Measurements from ENCODE around the gene MAP7. TPM values are rescaled to one million over a fixed set of nuclear protein-coding genes. Genes with fewer than 3 reads are reported as not detected.
"Not testable (repeated sequence)": the region's sequence is repeated elsewhere in the genome, so short reads cannot be mapped to it uniquely, and the experiment has no call there.

MAP7 gene
- total RNA-seq, 1 donor from 2014 or later = 1.2 TPM

DNA sequence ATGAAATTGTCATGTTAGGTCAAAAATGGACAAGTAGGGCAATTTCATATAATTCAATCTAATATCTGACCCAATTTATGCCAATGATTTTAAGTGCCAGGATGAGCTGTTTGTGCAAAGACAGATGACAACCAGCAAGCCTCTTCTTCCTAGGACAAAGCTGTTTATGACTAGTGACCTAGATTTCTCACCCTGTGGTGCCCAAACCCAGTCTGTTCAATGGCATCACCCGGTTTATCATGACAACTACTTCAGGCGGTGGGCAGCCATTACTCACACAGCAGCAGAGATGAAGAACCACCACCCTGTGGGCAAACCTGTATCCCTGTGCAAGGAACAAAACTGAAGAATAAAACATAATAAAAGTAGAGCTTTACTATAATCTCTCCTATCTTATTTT lies 59.0 kb downstream of the MAP7 start:
- no peak overlapping the region for H3K4me3 Mint-ChIP-seq (ENCODE audit: low read depth)
- H3K9me3 Mint-ChIP-seq = no peaks in the 10 kb centered on the region
- no peak for DNase-seq (ENCODE audit: low spot score)
- H3K27me3 Mint-ChIP-seq (ENCODE audit: low read depth) = peaks cover 12% of the 10 kb centered on the region
- intact Hi-C loops (cut with micrococcal nuclease) = no loop called here
- no peaks in the 10 kb centered on the region for H3K36me3 Mint-ChIP-seq (ENCODE audit: low read depth)
- no peaks in the 10 kb centered on the region for H3K4me1 Mint-ChIP-seq (ENCODE audit: low read depth)
- no peak overlapping the region for H3K27ac Mint-ChIP-seq

DNA sequence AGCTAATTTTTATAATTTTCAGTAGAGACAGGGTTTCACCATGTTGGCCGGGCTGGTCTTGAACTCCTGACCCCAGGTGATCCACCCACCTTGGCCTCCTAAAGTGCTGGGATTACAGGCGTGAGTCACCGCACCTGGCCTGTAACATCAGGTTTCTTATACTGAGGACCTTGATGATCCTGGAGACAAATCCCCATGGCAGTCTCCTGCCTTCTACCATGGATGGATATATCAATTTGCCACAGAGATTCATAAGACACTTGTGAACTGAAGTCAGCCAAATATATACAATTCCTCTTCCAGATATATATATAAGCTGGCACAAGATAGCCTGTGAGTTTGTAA lies 60.6 kb downstream of the MAP7 start:
- DNase-seq (ENCODE audit: low spot score); H3K4me1 Mint-ChIP-seq (ENCODE audit: low read depth); H3K27ac Mint-ChIP-seq; H3K36me3 Mint-ChIP-seq (ENCODE audit: low read depth); H3K4me3 Mint-ChIP-seq (ENCODE audit: low read depth); H3K27me3 Mint-ChIP-seq (ENCODE audit: low read depth); H3K9me3 Mint-ChIP-seq; intact Hi-C loops (cut with micrococcal nuclease): not testable (repeated sequence)

DNA sequence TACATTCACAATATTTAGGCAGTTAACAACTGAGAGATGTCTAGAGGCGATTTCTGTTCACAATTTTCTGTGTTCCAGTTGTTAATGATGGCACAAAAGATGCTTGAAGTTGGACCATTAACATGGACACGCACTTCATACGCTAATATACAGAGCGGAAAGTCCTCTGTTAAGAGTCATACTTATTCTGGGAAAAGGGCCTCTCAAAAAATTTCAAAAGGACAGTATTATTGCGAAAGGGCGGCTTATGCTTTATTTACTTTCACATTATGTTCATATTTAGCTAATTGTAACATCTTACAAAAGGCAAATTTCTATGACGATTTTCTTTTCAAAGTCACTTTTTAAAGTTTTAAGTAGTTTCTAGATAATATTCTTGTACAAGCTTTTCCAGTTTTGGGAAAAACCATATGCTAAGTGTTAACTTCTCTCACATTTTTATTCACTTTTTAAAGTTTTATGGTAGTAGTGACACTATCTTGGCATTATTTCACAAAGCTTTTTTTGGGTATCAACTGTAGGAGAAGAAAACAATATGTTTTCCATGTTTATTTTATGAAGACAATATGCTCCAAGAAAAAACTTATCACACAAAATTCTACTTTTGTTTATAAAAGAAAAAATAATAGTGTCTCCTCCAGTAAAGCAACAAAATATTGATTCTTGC lies 62.3 kb downstream of the MAP7 start:
- no peak for DNase-seq (ENCODE audit: low spot score)
- Mint-ChIP-seq H3K27me3 (ENCODE audit: low read depth) (peaks cover 9% of the 10 kb centered on the region), H3K27ac (no peak overlapping the region), H3K4me1 (ENCODE audit: low read depth) (no peaks in the 10 kb centered on the region), H3K9me3 (no peaks in the 10 kb centered on the region), H3K4me3 (ENCODE audit: low read depth) (no peak overlapping the region), H3K36me3 (ENCODE audit: low read depth) (no peaks in the 10 kb centered on the region)
- intact Hi-C loops (cut with micrococcal nuclease) = no loop called here

DNA sequence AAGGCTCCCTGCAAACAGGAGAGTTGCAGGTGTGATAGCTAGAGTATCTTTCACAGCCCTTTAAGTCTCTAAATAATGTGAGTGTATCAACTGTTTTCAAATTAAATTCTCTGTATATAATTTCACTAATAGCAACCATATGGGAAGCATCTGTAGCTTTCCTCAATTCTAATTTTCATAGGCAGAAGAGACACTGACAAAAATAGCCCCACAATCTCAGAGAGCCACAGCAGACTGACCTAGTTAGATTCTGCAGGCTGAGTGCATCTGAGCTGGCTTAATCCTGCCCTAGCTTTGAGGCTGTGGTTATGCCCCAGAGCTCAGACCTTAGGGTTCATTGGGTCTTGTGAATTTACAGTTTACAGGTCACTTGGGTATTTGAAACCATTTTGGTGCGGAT lies 63.9 kb downstream of the MAP7 start:
- Mint-ChIP-seq H3K9me3 (no peaks in the 10 kb centered on the region), H3K4me1 (ENCODE audit: low read depth) (no peaks in the 10 kb centered on the region), H3K4me3 (ENCODE audit: low read depth) (no peak overlapping the region), H3K27me3 (ENCODE audit: low read depth) (peaks cover 6% of the 10 kb centered on the region), H3K36me3 (ENCODE audit: low read depth) (no peaks in the 10 kb centered on the region), H3K27ac (no peak overlapping the region)
- no peak for DNase-seq (ENCODE audit: low spot score)
- intact Hi-C loops (cut with micrococcal nuclease) = no loop called here

DNA sequence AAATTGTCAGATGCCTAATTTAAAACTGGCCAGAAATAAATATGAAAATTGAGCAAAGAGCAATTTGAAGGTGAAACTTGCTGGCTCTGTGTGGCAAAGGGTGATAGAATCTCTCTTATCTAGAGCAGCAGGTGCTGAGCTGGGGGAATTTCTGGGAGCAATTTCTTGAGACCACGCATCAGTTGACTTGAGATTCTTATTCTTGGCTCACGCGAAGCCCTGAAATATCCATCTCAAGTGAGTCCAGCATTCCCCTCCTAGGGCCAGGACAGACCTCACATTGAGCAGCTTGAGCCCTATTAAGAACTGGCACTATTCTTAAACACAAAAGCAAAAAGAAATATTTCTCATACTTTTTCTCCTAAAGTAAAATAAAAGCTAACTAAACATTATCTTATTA lies 66.3 kb downstream of the MAP7 start:
- Mint-ChIP-seq H3K9me3 (no peaks in the 10 kb centered on the region), H3K4me3 (ENCODE audit: low read depth) (no peak overlapping the region), H3K36me3 (ENCODE audit: low read depth) (no peaks in the 10 kb centered on the region), H3K27ac (no peak overlapping the region), H3K4me1 (ENCODE audit: low read depth) (no peaks in the 10 kb centered on the region), H3K27me3 (ENCODE audit: low read depth) (peaks cover 13% of the 10 kb centered on the region)
- intact Hi-C loops (cut with micrococcal nuclease) = no loop called here
- no peak for DNase-seq (ENCODE audit: low spot score)

DNA sequence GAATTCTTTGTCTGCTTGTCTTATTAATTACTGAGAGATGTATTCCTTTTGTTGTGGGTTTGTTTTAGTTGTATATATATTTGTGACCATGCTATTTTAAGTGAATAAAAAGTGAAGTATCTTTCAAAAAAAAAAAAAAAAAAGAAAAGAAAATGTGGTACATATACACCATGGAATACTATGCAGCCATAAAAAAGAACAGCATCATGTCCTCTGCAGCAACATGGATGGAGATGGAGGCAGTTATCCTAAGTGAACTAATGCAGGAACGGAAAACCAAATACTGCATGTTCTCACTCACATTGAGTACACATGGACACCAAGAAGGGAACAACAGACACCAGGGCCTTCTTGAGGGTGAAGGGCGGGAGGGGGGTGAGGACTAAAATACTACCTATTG lies 67.2 kb downstream of the MAP7 start:
- intact Hi-C loops (cut with micrococcal nuclease); H3K36me3 Mint-ChIP-seq (ENCODE audit: low read depth); H3K9me3 Mint-ChIP-seq; H3K4me1 Mint-ChIP-seq (ENCODE audit: low read depth); H3K4me3 Mint-ChIP-seq (ENCODE audit: low read depth); H3K27ac Mint-ChIP-seq; DNase-seq (ENCODE audit: low spot score): not testable (repeated sequence)
- peaks cover 19% of the 10 kb centered on the region for H3K27me3 Mint-ChIP-seq (ENCODE audit: low read depth)

DNA sequence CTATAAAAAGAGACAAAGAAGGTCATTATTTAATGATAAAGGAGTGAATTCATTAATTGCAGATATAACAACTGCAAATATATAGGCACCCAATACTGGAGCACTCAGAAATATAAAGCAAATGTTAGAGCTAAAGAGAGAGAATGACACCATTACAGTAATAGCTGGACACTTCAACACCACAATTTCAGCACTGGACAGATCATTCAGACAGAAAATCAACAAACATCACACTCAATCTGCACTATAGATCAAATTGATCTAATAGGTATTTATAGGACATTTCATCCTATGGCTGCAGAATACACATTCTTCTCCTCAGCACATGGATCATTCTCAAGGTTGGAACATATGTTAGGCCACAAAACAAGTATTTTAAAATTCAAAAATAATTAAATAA lies 72.7 kb downstream of the MAP7 start:
- Mint-ChIP-seq H3K9me3 (no peaks in the 10 kb centered on the region), H3K27me3 (ENCODE audit: low read depth) (peaks cover 45% of the 10 kb centered on the region), H3K36me3 (ENCODE audit: low read depth) (no peaks in the 10 kb centered on the region), H3K27ac (no peak overlapping the region), H3K4me3 (ENCODE audit: low read depth) (no peak overlapping the region), H3K4me1 (ENCODE audit: low read depth) (no peaks in the 10 kb centered on the region)
- no peak for DNase-seq (ENCODE audit: low spot score)
- intact Hi-C loops (cut with micrococcal nuclease) = no loop called here

DNA sequence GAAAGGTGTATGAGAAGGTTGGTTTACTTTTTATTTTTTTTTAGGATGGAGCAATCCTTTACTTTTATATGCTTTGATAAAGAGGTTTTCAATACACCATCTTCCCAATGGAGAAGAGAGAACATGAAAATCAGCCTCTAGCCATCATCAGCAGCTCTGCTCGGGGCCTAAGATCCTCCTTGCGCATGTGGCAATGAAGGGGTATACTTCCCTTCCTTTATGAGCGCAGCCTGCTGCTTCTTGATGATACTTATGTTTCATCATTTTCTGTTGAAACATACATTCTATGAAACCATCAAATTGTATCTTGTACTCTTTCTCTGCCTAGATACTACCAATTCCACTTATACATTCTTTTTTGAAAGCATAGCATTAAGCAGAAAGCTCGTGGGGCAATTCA lies 74.5 kb downstream of the MAP7 start:
- Mint-ChIP-seq H3K9me3 (no peaks in the 10 kb centered on the region), H3K27ac (no peak overlapping the region), H3K4me1 (ENCODE audit: low read depth) (peaks cover 4% of the 10 kb centered on the region), H3K4me3 (ENCODE audit: low read depth) (no peak overlapping the region), H3K36me3 (ENCODE audit: low read depth) (no peaks in the 10 kb centered on the region), H3K27me3 (ENCODE audit: low read depth) (peaks cover 45% of the 10 kb centered on the region)
- DNase-seq (ENCODE audit: low spot score) = no peak
- intact Hi-C loops (cut with micrococcal nuclease) = no loop called here

DNA sequence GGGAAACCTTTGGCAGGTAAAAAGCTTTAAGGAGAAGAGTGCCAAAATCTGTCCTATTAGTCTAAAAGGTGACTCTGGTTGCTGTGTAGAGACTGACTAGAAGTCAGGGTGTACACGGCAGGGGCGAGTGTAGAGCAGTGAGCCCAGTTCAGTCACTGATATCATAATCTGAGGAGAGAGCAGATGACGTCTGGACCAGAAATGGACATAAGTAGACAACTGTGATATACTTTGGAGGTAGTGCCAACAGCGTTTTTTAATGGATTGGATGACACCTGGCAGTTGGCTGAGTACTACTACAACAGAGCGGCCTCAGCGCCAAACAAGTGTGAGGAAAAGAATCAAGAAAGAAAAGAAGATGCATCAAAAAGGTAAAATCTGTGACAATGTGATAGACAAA lies 76.0 kb downstream of the MAP7 start:
- Mint-ChIP-seq H3K27me3 (ENCODE audit: low read depth) (peaks cover 47% of the 10 kb centered on the region), H3K4me3 (ENCODE audit: low read depth) (no peak overlapping the region), H3K4me1 (ENCODE audit: low read depth) (peaks cover 4% of the 10 kb centered on the region), H3K36me3 (ENCODE audit: low read depth) (no peaks in the 10 kb centered on the region), H3K27ac (no peak overlapping the region), H3K9me3 (no peaks in the 10 kb centered on the region)
- intact Hi-C loops (cut with micrococcal nuclease) = no loop called here
- no peak for DNase-seq (ENCODE audit: low spot score)

DNA sequence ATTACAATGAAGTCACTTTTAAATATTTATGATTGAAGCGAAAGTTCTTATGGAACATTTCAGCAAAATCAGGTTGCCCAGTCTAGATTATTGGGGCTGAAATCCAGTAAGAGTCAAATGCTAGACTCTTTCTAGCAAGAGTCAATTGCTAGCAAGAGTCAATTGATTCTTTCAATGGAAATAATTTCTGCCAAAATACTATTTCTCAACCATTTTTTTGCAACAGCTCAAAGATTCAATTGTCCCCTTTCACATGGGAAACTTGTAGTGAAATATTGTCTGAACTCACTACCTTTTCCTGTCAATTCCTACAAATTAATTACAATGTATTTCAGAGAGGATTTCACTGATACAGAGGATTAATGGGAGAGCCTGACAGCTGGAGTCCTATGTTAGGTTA lies 78.3 kb downstream of the MAP7 start:
- Mint-ChIP-seq H3K4me3 (ENCODE audit: low read depth) (no peak overlapping the region), H3K4me1 (ENCODE audit: low read depth) (peaks cover 4% of the 10 kb centered on the region), H3K9me3 (no peaks in the 10 kb centered on the region), H3K27ac (no peak overlapping the region), H3K27me3 (ENCODE audit: low read depth) (peaks cover 30% of the 10 kb centered on the region), H3K36me3 (ENCODE audit: low read depth) (no peaks in the 10 kb centered on the region)
- no peak for DNase-seq (ENCODE audit: low spot score)
- intact Hi-C loops (cut with micrococcal nuclease) = no loop called here

DNA sequence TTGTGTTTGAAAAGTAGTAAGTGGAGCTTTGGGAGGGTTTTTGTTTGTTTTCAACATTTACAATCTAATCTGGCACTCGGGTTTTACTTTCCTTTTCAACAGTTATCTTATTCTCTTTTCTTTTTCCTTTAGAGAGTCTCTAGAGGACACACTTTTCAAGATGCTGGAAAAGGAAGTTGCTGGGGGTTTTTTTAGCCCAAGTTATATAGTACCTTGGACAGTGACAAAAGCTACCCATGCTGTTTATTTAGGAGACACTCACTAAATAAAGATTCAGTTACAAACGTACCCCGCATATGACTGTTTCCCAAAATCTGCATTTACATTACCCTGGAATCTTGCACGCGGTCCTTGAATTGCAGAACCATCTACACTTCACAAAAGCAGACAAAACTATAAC lies 78.8 kb downstream of the MAP7 start:
- Mint-ChIP-seq H3K4me1 (ENCODE audit: low read depth) (peaks cover 4% of the 10 kb centered on the region), H3K36me3 (ENCODE audit: low read depth) (no peaks in the 10 kb centered on the region), H3K27me3 (ENCODE audit: low read depth) (peaks cover 29% of the 10 kb centered on the region), H3K27ac (no peak overlapping the region), H3K4me3 (ENCODE audit: low read depth) (no peak overlapping the region), H3K9me3 (no peaks in the 10 kb centered on the region)
- intact Hi-C loops (cut with micrococcal nuclease) = no loop called here
- no peak for DNase-seq (ENCODE audit: low spot score)

DNA sequence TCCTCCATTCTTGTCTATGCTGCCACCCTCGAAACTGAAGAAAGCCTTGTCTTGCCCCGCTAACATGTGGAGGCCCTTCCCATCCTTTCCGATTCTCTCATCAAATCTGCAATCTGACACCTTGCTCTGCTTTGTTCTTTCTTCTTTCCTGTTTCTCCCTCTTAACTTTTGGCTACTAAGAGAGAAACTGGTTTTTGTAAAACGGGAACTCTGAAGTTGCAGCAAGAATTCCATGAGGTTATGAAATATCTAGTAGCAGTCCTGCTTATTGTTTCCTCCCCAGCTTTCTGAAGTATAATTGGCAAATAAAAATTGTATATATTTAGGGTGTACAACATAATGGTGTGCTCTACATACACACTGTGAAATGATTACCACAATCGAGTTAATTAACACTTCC lies 80.2 kb downstream of the MAP7 start:
- Mint-ChIP-seq H3K36me3 (ENCODE audit: low read depth) (no peaks in the 10 kb centered on the region), H3K4me3 (ENCODE audit: low read depth) (no peak overlapping the region), H3K9me3 (no peaks in the 10 kb centered on the region), H3K27ac (no peak overlapping the region), H3K4me1 (ENCODE audit: low read depth) (peaks cover 4% of the 10 kb centered on the region), H3K27me3 (ENCODE audit: low read depth) (peaks cover 34% of the 10 kb centered on the region)
- intact Hi-C loops (cut with micrococcal nuclease) = no loop called here
- DNase-seq (ENCODE audit: low spot score) = no peak

DNA sequence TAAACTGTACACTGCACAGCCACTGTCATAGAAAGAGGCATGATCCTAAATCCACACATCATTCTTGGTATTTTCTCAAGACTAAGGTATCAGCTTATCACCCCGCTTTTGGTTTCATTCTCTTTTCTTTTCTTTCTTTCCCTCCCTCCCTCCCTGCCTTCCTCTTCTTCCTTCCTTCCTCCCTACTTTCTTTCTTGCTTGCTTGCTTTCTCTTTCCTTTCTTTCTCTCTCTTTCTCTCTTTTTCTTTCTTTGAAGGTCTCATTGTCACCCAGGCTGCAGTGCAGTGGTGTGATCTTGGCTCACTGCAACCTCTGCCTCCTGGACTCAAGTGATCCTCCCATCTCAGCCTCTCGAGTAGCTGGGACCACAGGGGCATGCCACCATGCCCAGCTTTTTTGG lies 81.1 kb downstream of the MAP7 start:
- Mint-ChIP-seq H3K4me1 (ENCODE audit: low read depth) (peaks cover 9% of the 10 kb centered on the region), H3K36me3 (ENCODE audit: low read depth) (no peaks in the 10 kb centered on the region), H3K27ac (no peak overlapping the region), H3K4me3 (ENCODE audit: low read depth) (no peak overlapping the region), H3K9me3 (no peaks in the 10 kb centered on the region), H3K27me3 (ENCODE audit: low read depth) (peaks cover 41% of the 10 kb centered on the region)
- DNase-seq (ENCODE audit: low spot score) = no peak
- intact Hi-C loops (cut with micrococcal nuclease) = no loop called here

DNA sequence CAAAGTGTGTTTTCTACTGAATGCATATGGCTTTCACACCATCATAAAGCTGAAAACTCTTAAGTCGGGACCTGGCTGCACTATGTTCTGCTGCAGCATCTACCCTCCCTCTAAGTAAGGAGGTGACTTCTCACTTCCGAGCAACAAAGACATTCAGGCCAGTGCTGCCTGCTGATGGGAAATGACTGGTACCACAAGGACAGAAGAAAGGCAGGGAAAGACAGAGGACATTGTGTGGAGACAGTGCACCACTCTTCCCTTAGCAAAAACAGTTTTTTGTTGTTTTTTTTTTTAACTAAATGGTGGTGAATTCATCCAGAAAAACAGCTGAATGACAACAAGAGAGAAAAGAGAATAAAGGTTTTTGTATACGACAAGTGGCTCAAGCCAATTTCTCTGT lies 81.5 kb downstream of the MAP7 start:
- Mint-ChIP-seq H3K36me3 (ENCODE audit: low read depth) (no peaks in the 10 kb centered on the region), H3K4me3 (ENCODE audit: low read depth) (no peak overlapping the region), H3K27ac (no peak overlapping the region), H3K9me3 (no peaks in the 10 kb centered on the region), H3K27me3 (ENCODE audit: low read depth) (peaks cover 42% of the 10 kb centered on the region), H3K4me1 (ENCODE audit: low read depth) (peaks cover 13% of the 10 kb centered on the region)
- no peak for DNase-seq (ENCODE audit: low spot score)
- intact Hi-C loops (cut with micrococcal nuclease) = no loop called here

Data from activated T-helper 2 cell treated with anti-CD3 and anti-CD28 coated beads, Interferon-gamma antibody, Interleukin-2, Interleukin-4, amounts not matched to agents 10 μg/mL and 5 μg/mL and 100 μg/mL, durations not matched to agents 14 hours and 24 hours and 36 hours (primary cell).